ENCODE results near the gene OSBPL7. TPM values are rescaled to one million over a fixed set of nuclear protein-coding genes. Genes with fewer than 3 reads are reported as not detected.

OSBPL7 gene, protein sequence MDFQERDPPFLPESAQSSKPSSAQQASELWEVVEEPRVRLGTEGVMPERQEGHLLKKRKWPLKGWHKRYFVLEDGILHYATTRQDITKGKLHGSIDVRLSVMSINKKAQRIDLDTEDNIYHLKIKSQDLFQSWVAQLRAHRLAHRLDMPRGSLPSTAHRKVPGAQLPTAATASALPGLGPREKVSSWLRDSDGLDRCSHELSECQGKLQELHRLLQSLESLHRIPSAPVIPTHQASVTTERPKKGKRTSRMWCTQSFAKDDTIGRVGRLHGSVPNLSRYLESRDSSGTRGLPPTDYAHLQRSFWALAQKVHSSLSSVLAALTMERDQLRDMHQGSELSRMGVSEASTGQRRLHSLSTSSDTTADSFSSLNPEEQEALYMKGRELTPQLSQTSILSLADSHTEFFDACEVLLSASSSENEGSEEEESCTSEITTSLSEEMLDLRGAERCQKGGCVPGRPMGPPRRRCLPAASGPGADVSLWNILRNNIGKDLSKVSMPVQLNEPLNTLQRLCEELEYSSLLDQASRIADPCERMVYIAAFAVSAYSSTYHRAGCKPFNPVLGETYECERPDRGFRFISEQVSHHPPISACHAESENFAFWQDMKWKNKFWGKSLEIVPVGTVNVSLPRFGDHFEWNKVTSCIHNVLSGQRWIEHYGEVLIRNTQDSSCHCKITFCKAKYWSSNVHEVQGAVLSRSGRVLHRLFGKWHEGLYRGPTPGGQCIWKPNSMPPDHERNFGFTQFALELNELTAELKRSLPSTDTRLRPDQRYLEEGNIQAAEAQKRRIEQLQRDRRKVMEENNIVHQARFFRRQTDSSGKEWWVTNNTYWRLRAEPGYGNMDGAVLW
- total RNA-seq (2021; ENCODE audit: unreplicated experiment), result 9.1 TPM
- 12.4 TPM for polyA plus RNA-seq (2012; ENCODE audit: insufficient read length)
- percentile 43 among the genes with signal in this experiment for Bru-seq, nascent RNA
- percentile 47 among the genes with signal in this experiment for BruChase-seq, experiment 1, labeled RNA remaining after a 2-hour chase
- percentile 49 among the genes with signal in this experiment for BruChase-seq, experiment 2, labeled RNA remaining after a 6-hour chase
- long read RNA-seq, partial matches to known transcripts, result 1 of 8 reads
- long read RNA-seq, other reads (novel, unspliced or antisense), result 6 of 8 reads

DNA sequence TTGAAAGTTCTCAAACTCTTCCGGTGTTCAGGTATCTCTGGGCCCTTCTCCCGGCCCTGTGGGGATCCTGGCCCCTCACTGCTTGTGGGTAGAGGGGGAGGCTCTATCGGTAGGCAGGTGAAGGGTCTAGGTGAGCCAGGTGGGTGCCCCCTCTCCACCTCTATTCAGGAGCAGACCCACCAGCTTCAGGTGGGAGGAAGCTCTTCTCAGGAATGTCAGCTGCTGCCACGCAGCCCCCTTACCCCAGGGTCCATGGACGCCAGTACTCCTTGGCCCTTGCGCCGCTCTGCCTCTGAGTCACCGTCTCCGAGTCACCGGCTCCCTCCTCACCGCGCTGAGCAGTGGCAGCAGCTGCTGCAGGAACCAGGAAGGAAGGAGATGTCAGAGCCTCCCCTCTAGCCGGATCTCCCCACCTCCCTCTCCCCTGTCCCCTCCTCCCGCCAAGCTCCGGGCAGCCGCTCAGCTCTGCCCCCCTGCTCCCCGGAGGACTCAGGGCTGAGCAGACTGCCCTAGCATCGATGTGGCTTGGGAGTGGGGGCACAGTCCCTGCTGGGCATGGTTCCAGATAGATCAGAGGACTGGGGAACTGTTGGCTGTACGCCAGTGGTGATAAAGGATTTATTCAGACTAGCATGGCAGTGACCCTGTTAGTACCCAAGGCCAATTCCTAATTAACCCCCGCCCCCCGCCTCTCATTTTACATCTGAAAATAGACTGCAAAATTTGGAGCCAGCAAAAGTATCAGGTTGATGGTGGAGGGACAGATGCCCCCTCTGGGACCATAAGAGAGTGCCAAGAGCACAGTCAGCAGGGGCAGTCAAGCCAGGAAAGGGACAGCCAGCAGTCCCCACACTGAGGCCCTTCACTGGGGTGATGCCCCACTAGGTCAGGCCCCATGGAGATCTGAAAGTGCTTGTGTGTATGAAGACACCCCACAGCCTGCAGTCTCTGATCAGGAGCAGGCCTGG, at the start of gene OSBPL7:
Gene OSBPL7 (minus strand): TSS at position 371 of the 968 bp plus-strand sequence. CDS start 1,516 bp downstream, outside the sequence.
- DNase-seq (ENCODE audit: low read depth, low spot score), result no peak
- no TSS peak for BruUV-seq (replicated peaks)
- ChIA-PET POLR2A (no interaction called here), CTCF (interaction anchor here (0.6 to 0.7 kb wide), 2 partner anchors 9 to 166 kb away, joined by 3 read pairs; no protein-coding TSS in a partner anchor)
- peak; percentile 85 for ATAC-seq
- peaks cover 4% of the 10 kb centered on the region; the same call in 1 of the 2 replicates for H3K36me3 ChIP-seq (ENCODE audit: control insufficient read depth, insufficient read depth, low read length)
- H3K27me3 ChIP-seq (ENCODE audit: control insufficient read depth, insufficient read depth, low read length), result no peaks in the 10 kb centered on the region
- peak within 1 kb of the TSS; percentile 54 to 66 for H3K4me3 ChIP-seq (ENCODE audit: low read depth in 2 of 2, low read length in 2 of 2)
- intact Hi-C loops (cut with micrococcal nuclease; ENCODE audit: unreplicated experiment), result no loop called here
- H3K9me3 ChIP-seq (ENCODE audit: control insufficient read depth, insufficient read depth, low read depth, low read length), result no peaks in the 10 kb centered on the region
- peaks cover 17% of the 10 kb centered on the region for H3K4me1 ChIP-seq (ENCODE audit: control insufficient read depth, insufficient read depth, low read length)
- H3K27ac ChIP-seq (ENCODE audit: low read length), result peak within 1 kb of the TSS; percentile 57
- TF ChIP-seq TCF7L2 (IDR thresholded peaks at IDR 0.05; ENCODE audit: low read depth, low read length), result no peak
- TF ChIP-seq POLR2AphosphoS5 (IDR thresholded peaks at IDR 0.05; ENCODE audit: low read depth, low read length), result no peak
- TF ChIP-seq, protein P1, sequence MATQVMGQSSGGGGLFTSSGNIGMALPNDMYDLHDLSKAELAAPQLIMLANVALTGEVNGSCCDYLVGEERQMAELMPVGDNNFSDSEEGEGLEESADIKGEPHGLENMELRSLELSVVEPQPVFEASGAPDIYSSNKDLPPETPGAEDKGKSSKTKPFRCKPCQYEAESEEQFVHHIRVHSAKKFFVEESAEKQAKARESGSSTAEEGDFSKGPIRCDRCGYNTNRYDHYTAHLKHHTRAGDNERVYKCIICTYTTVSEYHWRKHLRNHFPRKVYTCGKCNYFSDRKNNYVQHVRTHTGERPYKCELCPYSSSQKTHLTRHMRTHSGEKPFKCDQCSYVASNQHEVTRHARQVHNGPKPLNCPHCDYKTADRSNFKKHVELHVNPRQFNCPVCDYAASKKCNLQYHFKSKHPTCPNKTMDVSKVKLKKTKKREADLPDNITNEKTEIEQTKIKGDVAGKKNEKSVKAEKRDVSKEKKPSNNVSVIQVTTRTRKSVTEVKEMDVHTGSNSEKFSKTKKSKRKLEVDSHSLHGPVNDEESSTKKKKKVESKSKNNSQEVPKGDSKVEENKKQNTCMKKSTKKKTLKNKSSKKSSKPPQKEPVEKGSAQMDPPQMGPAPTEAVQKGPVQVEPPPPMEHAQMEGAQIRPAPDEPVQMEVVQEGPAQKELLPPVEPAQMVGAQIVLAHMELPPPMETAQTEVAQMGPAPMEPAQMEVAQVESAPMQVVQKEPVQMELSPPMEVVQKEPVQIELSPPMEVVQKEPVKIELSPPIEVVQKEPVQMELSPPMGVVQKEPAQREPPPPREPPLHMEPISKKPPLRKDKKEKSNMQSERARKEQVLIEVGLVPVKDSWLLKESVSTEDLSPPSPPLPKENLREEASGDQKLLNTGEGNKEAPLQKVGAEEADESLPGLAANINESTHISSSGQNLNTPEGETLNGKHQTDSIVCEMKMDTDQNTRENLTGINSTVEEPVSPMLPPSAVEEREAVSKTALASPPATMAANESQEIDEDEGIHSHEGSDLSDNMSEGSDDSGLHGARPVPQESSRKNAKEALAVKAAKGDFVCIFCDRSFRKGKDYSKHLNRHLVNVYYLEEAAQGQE (IDR thresholded peaks at IDR 0.05; ENCODE audit: insufficient read depth in 1 of 2, low read depth in 2 of 2, low read length in 1 of 2), result no peak
- TF ChIP-seq, protein P2, sequence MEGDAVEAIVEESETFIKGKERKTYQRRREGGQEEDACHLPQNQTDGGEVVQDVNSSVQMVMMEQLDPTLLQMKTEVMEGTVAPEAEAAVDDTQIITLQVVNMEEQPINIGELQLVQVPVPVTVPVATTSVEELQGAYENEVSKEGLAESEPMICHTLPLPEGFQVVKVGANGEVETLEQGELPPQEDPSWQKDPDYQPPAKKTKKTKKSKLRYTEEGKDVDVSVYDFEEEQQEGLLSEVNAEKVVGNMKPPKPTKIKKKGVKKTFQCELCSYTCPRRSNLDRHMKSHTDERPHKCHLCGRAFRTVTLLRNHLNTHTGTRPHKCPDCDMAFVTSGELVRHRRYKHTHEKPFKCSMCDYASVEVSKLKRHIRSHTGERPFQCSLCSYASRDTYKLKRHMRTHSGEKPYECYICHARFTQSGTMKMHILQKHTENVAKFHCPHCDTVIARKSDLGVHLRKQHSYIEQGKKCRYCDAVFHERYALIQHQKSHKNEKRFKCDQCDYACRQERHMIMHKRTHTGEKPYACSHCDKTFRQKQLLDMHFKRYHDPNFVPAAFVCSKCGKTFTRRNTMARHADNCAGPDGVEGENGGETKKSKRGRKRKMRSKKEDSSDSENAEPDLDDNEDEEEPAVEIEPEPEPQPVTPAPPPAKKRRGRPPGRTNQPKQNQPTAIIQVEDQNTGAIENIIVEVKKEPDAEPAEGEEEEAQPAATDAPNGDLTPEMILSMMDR (IDR thresholded peaks at IDR 0.05), result no peak
- no peak for TF ChIP-seq SIN3A (IDR thresholded peaks at IDR 0.05; ENCODE audit: borderline replicate concordance, insufficient read depth, low read depth, low read length)
- in situ Hi-C loops (cut with HindIII; ENCODE audit: low pct_unique_long_range_greater_than_20kb, low sequenced_read_pairs), result no loop called here

DNA sequence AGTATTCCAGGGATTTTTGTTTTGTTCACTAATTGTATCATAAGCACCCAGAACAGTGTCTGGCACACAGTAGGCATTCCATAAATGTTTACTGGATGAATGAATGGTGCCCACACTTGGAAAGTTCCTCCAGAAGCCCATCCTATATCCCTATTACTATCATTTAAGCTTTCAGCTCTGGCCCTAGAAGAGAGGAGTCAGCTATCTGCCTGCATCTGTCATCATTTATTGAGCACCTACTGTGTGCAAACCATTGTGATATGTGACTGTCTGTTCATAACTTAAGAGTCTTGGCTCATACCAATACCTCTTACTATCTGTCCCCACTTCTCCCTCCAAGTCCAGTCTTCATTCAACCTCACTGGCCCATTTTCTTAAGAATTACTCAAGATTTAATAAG, 49.5 kb upstream of the OSBPL7 start:
- intact Hi-C loops (cut with micrococcal nuclease; ENCODE audit: unreplicated experiment), result no loop called here
- H3K27me3 ChIP-seq (ENCODE audit: control insufficient read depth, insufficient read depth, low read length), result no peaks in the 10 kb centered on the region

More for the DNA sequence above, 49.5 kb upstream of the OSBPL7 start:
- DNase-seq (ENCODE audit: low read depth, low spot score), result no peak
- POLR2A ChIA-PET, result no interaction called here
- Histone ChIP-seq H3K4me3 (ENCODE audit: low read depth in 2 of 2, low read length in 2 of 2) (no peak overlapping the region), H3K36me3 (ENCODE audit: control insufficient read depth, insufficient read depth, low read length) (no peaks in the 10 kb centered on the region), H3K9me3 (ENCODE audit: control insufficient read depth, insufficient read depth, low read depth, low read length) (no peaks in the 10 kb centered on the region), H3K27ac (ENCODE audit: low read length) (no peak overlapping the region), H3K4me1 (ENCODE audit: control insufficient read depth, insufficient read depth, low read length) (peaks cover 2% of the 10 kb centered on the region; the same call in 1 of the 2 replicates)
- CTCF ChIA-PET, result interaction anchor here (0.6 kb wide), 1 partner anchor 9 kb away, joined by 4 read pairs; no protein-coding TSS in a partner anchor
- TF ChIP-seq, protein P2 (IDR thresholded peaks at IDR 0.05), result no peak
- TF ChIP-seq POLR2AphosphoS5 (IDR thresholded peaks at IDR 0.05; ENCODE audit: low read depth, low read length) (no peak), SIN3A (IDR thresholded peaks at IDR 0.05; ENCODE audit: borderline replicate concordance, insufficient read depth, low read depth, low read length) (no peak), TCF7L2 (IDR thresholded peaks at IDR 0.05; ENCODE audit: low read depth, low read length) (no peak)
- TF ChIP-seq, protein P1 (IDR thresholded peaks at IDR 0.05; ENCODE audit: insufficient read depth in 1 of 2, low read depth in 2 of 2, low read length in 1 of 2), result no peak
- BruUV-seq (replicated peaks), result no TSS peak
- ATAC-seq, result no peak
- in situ Hi-C loops (cut with HindIII; ENCODE audit: low pct_unique_long_range_greater_than_20kb, low sequenced_read_pairs), result no loop called here

Measured in Panc1 (cell line).